Chondrocyte (in vitro differentiated cells): ENCODE measurements around the gene ASMTL. TPM values are rescaled to one million over a fixed set of nuclear protein-coding genes. Genes with fewer than 3 reads are reported as not detected.

Experiments used
- DNase-seq: peaks from one replicate; pipeline ENCODE4 v3.0.0; 2021; ENCODE audit warnings: mixed read lengths, low spot score
- H3K27ac Mint-ChIP-seq: one replicate; pipeline ENCODE4 v1.8.0; 2021; ENCODE audit warnings: mild to moderate bottlenecking, moderate library complexity, mixed read lengths; ENCODE audit not compliant: unreplicated experiment
- H3K27me3 Mint-ChIP-seq: 2 replicates; pipeline ENCODE4 v1.8.0; 2021; ENCODE audit warnings: low read depth, mixed read lengths
- H3K36me3 Mint-ChIP-seq: 2 replicates; pipeline ENCODE4 v1.8.0; 2021; ENCODE audit warnings: low read depth, mixed read lengths
- H3K4me1 Mint-ChIP-seq: 2 replicates; pipeline ENCODE4 v1.8.0; 2021; ENCODE audit warnings: low read depth, mild to moderate bottlenecking, mixed read lengths
- H3K4me3 Mint-ChIP-seq: one replicate; pipeline ENCODE4 v1.8.0; 2021; ENCODE audit warnings: mild to moderate bottlenecking, moderate library complexity, mixed read lengths; ENCODE audit not compliant: unreplicated experiment
- H3K9me3 Mint-ChIP-seq: 2 replicates; pipeline ENCODE4 v1.8.0; 2021; ENCODE audit warnings: low read depth, mixed read lengths
- total RNA-seq: library from RNA; stranded (reverse); gene quantifications from 3 replicates; pipeline ENCODE4 v1.2.1, GENCODE V29; 2021
- TF ChIP-seq, protein P1 (sequence below): fragments of 200-600 bp; sonication (generic); IDR thresholded peaks from 2 replicates; pipeline ENCODE4 v1.5.0; 2021; ENCODE audit warnings: antibody characterized with exemption, mild to moderate bottlenecking, moderate library complexity

Gene ASMTL
- total RNA-seq, 1 donor from 2014 or later = 19.6 TPM

DNA sequence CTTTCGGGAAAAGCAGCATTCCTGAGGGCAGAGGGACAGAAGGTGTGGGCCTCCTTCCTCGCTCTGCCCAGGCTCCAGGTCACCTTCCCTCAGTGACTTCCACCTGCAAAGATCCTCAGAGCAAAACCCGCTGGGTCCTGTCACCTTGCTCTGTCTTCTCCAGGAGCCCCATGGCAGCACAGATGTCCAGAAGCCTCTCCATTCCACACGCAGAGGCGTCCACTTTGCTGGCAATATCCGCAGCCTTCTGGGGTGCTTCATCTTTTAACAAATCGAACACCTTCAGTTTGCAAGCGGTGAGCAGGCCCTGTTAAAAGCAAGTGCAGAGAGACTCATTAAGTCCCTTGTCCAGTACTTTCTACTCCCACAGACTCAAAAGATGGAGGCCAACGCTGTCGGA is 27.3 kb downstream of the ASMTL start:
- H3K9me3 Mint-ChIP-seq = peaks cover 21% of the 10 kb centered on the region
- peaks cover 32% of the 10 kb centered on the region for H3K36me3 Mint-ChIP-seq
- H3K4me1 Mint-ChIP-seq = no peaks in the 10 kb centered on the region
- no peaks in the 10 kb centered on the region for H3K27me3 Mint-ChIP-seq
- no peak overlapping the region for H3K27ac Mint-ChIP-seq
- TF ChIP-seq, protein P1, sequence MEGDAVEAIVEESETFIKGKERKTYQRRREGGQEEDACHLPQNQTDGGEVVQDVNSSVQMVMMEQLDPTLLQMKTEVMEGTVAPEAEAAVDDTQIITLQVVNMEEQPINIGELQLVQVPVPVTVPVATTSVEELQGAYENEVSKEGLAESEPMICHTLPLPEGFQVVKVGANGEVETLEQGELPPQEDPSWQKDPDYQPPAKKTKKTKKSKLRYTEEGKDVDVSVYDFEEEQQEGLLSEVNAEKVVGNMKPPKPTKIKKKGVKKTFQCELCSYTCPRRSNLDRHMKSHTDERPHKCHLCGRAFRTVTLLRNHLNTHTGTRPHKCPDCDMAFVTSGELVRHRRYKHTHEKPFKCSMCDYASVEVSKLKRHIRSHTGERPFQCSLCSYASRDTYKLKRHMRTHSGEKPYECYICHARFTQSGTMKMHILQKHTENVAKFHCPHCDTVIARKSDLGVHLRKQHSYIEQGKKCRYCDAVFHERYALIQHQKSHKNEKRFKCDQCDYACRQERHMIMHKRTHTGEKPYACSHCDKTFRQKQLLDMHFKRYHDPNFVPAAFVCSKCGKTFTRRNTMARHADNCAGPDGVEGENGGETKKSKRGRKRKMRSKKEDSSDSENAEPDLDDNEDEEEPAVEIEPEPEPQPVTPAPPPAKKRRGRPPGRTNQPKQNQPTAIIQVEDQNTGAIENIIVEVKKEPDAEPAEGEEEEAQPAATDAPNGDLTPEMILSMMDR = no peak
- no peak overlapping the region for H3K4me3 Mint-ChIP-seq
- DNase-seq = peak; percentile 47

- Mint-ChIP-seq H3K36me3 (peaks cover 37% of the 10 kb centered on the region), H3K9me3 (peaks cover 21% of the 10 kb centered on the region), H3K4me3 (no peak overlapping the region), H3K4me1 (no peaks in the 10 kb centered on the region), H3K27me3 (no peaks in the 10 kb centered on the region), H3K27ac (no peak overlapping the region)
- DNase-seq = peak; percentile 34
- TF ChIP-seq, protein P1 = no peak
These were observed 28.4 kb downstream of the ASMTL start for GRCh38 chrX:1424147-1424851.

GRCh38 chrX:1423215-1423614 is 29.5 kb downstream of the ASMTL start:
- Mint-ChIP-seq H3K4me1 (no peaks in the 10 kb centered on the region), H3K4me3 (no peak overlapping the region), H3K27ac (no peak overlapping the region), H3K36me3 (peaks cover 37% of the 10 kb centered on the region), H3K9me3 (peaks cover 21% of the 10 kb centered on the region), H3K27me3 (no peaks in the 10 kb centered on the region)
- DNase-seq = peak; percentile 17
- TF ChIP-seq, protein P1 = no peak

DNA sequence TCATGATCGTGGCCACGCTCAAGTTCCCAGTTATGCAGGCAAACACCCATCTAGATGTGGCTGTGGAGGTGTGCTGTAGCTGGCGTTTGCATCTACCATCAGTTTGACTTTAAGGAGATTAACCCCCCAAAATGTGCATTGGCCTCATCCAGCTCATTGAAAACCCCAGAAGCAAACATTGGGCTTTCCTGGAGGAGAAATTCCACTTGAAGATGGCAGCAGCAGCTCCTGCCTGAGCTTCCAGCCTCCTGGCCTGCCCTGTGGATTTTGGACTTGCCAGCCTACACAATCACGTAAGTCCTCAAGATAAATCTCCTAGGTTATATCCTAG is 30.6 kb downstream of the ASMTL start:
- Mint-ChIP-seq H3K36me3 (peaks cover 32% of the 10 kb centered on the region), H3K4me3 (no peak overlapping the region), H3K27me3 (no peaks in the 10 kb centered on the region), H3K27ac (no peak overlapping the region), H3K4me1 (no peaks in the 10 kb centered on the region), H3K9me3 (peaks cover 21% of the 10 kb centered on the region)
- no peak for DNase-seq
- TF ChIP-seq, protein P1 = no peak

- Mint-ChIP-seq H3K4me1 (no peaks in the 10 kb centered on the region), H3K4me3 (no peak overlapping the region), H3K27ac (no peak overlapping the region), H3K27me3 (no peaks in the 10 kb centered on the region), H3K9me3 (peaks cover 21% of the 10 kb centered on the region), H3K36me3 (peaks cover 28% of the 10 kb centered on the region)
- peak; percentile 42 for DNase-seq
- TF ChIP-seq, protein P1 = no peak
These were observed 31.1 kb downstream of the ASMTL start for GRCh38 chrX:1421433-1422134.
